Naive B cell (primary cell): Measurements from ENCODE around the gene RAB27A. TPM values are rescaled to one million over a fixed set of nuclear protein-coding genes. Genes with fewer than 3 reads are reported as not detected.
"Not testable (repeated sequence)": the region's sequence is repeated elsewhere in the genome, so short reads cannot be mapped to it uniquely, and the experiment has no call there.

Experiments used
- ATAC-seq, 2 donors: fragments of 150-1000 bp; cut with Tn5 transposase; 2 replicates each; pipeline ENCODE4 v1.10.0; 2021; ENCODE audit warnings: low read depth in 2 of 2, mild to moderate bottlenecking in 2 of 2, moderate library complexity in 2 of 2
- DNase-seq: peaks from one replicate; pipeline ENCODE4 v3.0.0; 2022
- H3K27ac Mint-ChIP-seq, 6 donors: one replicate each; pipeline ENCODE4 v1.8.0; 2020 to 2022; ENCODE audit warnings: mild to moderate bottlenecking in 6 of 6, mixed read lengths in 6 of 6, moderate library complexity in 5 of 6, inconsistent platforms in 2 of 6
- H3K27me3 Mint-ChIP-seq, 3 donors: one replicate each; pipeline ENCODE4 v1.8.0; 2021 to 2022; ENCODE audit warnings: mixed read lengths in 3 of 3, mild to moderate bottlenecking in 1 of 3
- H3K36me3 Mint-ChIP-seq, 2 donors: one replicate each; pipeline ENCODE4 v1.8.0; 2020 to 2022; ENCODE audit warnings: mixed read lengths in 2 of 2, inconsistent platforms in 1 of 2, mild to moderate bottlenecking in 1 of 2
- H3K4me1 Mint-ChIP-seq, 3 donors: one replicate each; pipeline ENCODE4 v1.8.0; 2020 to 2022; ENCODE audit warnings: mixed read lengths in 3 of 3, inconsistent platforms in 1 of 3, mild to moderate bottlenecking in 1 of 3, moderate library complexity in 1 of 3
- H3K4me3 Mint-ChIP-seq, 8 donors: one replicate each; pipeline ENCODE4 v1.8.0; 2020 to 2022; ENCODE audit warnings: mild to moderate bottlenecking in 8 of 8, mixed read lengths in 8 of 8, moderate library complexity in 8 of 8, inconsistent platforms in 2 of 8
- H3K9me3 Mint-ChIP-seq, 7 donors: one replicate each; pipeline ENCODE4 v1.8.0; 2020 to 2022; ENCODE audit warnings: mixed read lengths in 7 of 7, mild to moderate bottlenecking in 5 of 7, inconsistent platforms in 2 of 7, moderate library complexity in 1 of 7
- polyA plus RNA-seq, 6 donors: library from polyadenylated mRNA; unstranded; fragments of 300-500 nt; fragmentation: Illumina TruSeq; gene quantifications; one replicate each; pipeline ENCODE4 v1.2.3, GENCODE V29; 2021; ENCODE audit warnings: low read depth in 6 of 6

The RAB27A gene
- 10 to 100 TPM; 23.5 to 32.7 (median 29.7) TPM for polyA plus RNA-seq

DNA sequence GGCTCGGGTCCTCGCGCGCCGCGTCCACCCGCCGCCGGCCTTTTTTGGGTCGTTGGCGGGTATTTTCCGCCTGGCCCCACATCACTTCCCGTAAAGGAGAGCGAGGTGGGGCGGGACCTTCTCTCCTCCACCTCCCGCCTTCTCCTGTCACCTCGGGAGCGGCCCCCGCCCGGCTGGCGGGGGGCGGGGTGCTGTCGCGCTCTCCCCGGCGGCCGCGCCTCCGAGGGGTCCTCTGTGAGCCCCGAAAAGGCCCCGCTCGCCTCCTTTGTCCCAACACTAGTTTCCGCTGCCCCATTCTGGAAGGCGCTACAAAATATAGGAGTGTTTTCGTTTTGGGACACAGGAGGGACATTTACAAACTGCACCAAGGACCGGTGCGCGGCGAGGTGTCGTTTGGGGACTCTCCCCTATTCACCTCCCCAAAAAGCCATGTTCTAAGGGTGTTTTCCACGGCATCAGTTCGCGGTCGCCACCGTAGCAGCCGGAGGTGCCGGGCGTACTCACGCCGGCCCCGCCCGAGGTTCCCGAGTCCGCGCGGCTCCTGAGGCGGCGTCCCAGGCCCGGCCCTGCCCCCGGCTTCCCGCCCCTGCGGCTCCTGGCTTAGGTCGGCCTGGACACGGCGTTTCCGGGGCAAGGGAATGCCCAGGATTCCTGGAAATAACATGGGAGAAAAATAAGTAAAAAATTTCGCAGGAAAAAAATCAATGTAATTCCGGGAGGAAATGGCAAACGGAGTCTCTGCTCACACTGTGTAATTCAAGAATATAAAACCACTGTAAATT is at the start of gene RAB27A:
Gene RAB27A (minus strand): TSS at position 68 of the 782 bp plus-strand sequence. CDS start 54,879 bp downstream, outside the sequence.
- Mint-ChIP-seq H3K4me3 (peak within 1 kb of the TSS; percentile 89 to 95 (median 92)), H3K27ac (peak within 1 kb of the TSS; percentile 93 to 97 (median 94)), H3K36me3 (no peaks in the 10 kb centered on the region), H3K4me1 (peaks cover 19 to 50% (median 38%) of the 10 kb centered on the region in 3 donors), H3K9me3 (no peaks in the 10 kb centered on the region), H3K27me3 (no peaks in the 10 kb centered on the region)
- ATAC-seq (peak; percentile 80 to 81), DNase-seq (peak; percentile 63)

DNA sequence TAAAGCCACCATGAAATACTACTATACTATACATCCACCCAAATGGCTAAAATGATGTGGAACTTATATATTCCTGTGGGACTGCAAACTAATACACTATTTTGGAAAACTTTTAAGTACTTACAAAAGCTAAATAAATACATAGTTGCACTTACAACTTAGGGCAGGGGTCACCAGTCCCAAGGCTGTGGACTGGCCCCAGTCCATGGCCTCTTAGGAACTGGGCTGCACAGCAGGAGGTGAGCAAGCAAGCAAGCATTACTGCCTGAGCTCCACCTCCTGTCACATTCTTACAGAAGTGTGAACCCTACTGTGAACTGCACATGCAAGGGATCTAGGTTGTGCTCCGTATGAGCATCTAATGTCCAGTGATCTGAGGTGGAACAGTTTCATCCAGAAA is 47.5 kb upstream of the RAB27A start:
- no peaks in the 10 kb centered on the region for H3K27me3 Mint-ChIP-seq
- H3K4me3 Mint-ChIP-seq = no peak overlapping the region
- no peaks in the 10 kb centered on the region for H3K9me3 Mint-ChIP-seq
- H3K27ac Mint-ChIP-seq = no peak overlapping the region
- H3K4me1 Mint-ChIP-seq = no peaks in the 10 kb centered on the region
- DNase-seq (no peak), ATAC-seq (no peak)
- peaks cover 10 to 24% of the 10 kb centered on the region in 2 donors for H3K36me3 Mint-ChIP-seq

- H3K36me3 Mint-ChIP-seq = peaks cover 23 to 24% of the 10 kb centered on the region in 2 donors
- H3K27me3 Mint-ChIP-seq = no peaks in the 10 kb centered on the region
- DNase-seq (no peak), ATAC-seq (no peak)
- H3K4me1 Mint-ChIP-seq = no peaks in the 10 kb centered on the region
- H3K27ac Mint-ChIP-seq = no peak overlapping the region
- H3K9me3 Mint-ChIP-seq = no peaks in the 10 kb centered on the region
- no peak overlapping the region for H3K4me3 Mint-ChIP-seq
Observed at GRCh38 chr15:55334997-55335396, 45.4 kb upstream of the RAB27A start.

DNA sequence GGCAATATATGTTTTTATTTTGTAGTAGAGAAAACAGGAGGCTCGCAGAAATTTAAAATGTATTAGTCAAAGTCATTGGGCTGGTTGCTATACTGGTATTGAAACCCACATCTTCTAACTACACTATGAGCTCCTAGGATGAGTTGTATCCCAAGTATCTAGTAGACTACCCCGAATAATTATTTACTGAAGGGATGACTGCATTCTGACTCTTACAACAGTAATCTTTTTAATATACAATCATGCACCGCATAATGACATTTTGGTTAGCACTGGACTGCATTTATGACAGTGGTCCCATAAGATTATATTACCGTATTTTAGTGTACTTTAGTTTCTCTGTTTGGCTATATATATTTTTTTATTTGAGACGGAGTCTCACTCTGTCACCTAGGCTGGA is 44.8 kb upstream of the RAB27A start:
- Mint-ChIP-seq H3K4me3 (no peak overlapping the region), H3K27me3 (no peaks in the 10 kb centered on the region), H3K27ac (no peak overlapping the region), H3K36me3 (peaks cover 19 to 25% of the 10 kb centered on the region in 2 donors), H3K4me1 (no peaks in the 10 kb centered on the region), H3K9me3 (no peaks in the 10 kb centered on the region)
- ATAC-seq = no peak
- no peak for DNase-seq

DNA sequence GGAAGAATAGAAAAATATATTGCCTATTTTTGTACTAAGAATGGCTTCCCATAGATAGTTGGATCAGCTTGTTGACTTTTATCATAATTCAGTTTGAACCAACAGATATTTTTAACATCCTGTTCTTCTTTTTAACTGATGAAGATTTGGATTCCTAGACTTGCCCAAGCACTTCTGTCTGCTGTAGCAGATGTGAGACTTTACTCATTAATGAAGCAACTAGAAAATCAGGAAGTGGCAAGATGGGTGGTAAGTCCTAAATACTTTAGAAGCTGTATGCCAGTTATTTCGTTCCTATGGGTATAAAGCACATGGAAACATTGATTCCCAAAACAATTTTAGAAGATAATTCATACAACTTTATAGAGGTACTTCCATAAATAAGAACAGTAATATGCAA is 37.8 kb upstream of the RAB27A start:
- ATAC-seq (no peak), DNase-seq (no peak)
- Mint-ChIP-seq H3K4me3 (no peak overlapping the region), H3K9me3 (no peaks in the 10 kb centered on the region), H3K4me1 (peaks cover 20 to 32% (median 28%) of the 10 kb centered on the region in 3 donors), H3K36me3 (peaks cover 5 to 20% of the 10 kb centered on the region in 2 donors), H3K27ac (no peak overlapping the region), H3K27me3 (no peaks in the 10 kb centered on the region)

- no peaks in the 10 kb centered on the region for H3K9me3 Mint-ChIP-seq
- peak overlapping the region in 2 of 6 donors; percentile 59 to 79 for H3K27ac Mint-ChIP-seq
- H3K36me3 Mint-ChIP-seq = no peaks in the 10 kb centered on the region
- H3K27me3 Mint-ChIP-seq = no peaks in the 10 kb centered on the region
- peaks cover 32 to 63% (median 39%) of the 10 kb centered on the region in 3 donors for H3K4me1 Mint-ChIP-seq
- no peak for DNase-seq
- no peak for ATAC-seq
- H3K4me3 Mint-ChIP-seq = peak overlapping the region in 2 of 8 donors; percentile 47 to 68
Observed at GRCh38 chr15:55322467-55322866, 32.9 kb upstream of the RAB27A start.

- Mint-ChIP-seq H3K36me3 (no peaks in the 10 kb centered on the region), H3K9me3 (no peaks in the 10 kb centered on the region), H3K27ac (peak overlapping the region in 2 of 6 donors; percentile 20 to 78), H3K4me3 (peak overlapping the region in 2 of 8 donors; percentile 66 to 99), H3K27me3 (no peaks in the 10 kb centered on the region), H3K4me1 (peaks cover 40 to 76% (median 42%) of the 10 kb centered on the region in 3 donors)
- ATAC-seq (no peak), DNase-seq (no peak)
Observed at GRCh38 chr15:55320963-55321362, 31.4 kb upstream of the RAB27A start.

DNA sequence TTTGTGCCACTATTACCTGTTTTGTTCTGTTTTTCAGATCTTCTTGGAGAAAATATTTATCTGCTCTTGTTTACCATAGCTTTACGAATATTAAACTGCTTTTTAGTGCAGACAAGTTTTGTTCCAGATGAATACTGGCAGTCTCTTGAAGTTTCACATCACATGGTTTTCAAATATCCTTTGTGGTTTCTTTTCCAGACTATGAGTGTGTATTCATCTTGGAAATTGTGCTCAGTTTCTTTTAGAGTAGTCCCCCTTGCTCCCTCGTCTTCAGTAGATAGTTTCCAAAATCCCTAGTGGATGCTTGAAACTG is 30.6 kb upstream of the RAB27A start:
- Mint-ChIP-seq H3K9me3 (no peaks in the 10 kb centered on the region), H3K27ac (peak overlapping the region in 3 of 6 donors; percentile 60 to 100 (median 80)), H3K4me3 (peak overlapping the region; percentile 66 to 99 (median 88)), H3K36me3 (no peaks in the 10 kb centered on the region), H3K27me3 (no peaks in the 10 kb centered on the region), H3K4me1 (peaks cover 40 to 77% (median 50%) of the 10 kb centered on the region in 3 donors)
- ATAC-seq = no peak
- no peak for DNase-seq

GRCh38 chr15:55319537-55320237 is 30.1 kb upstream of the RAB27A start:
- DNase-seq (no peak), ATAC-seq (no peak)
- no peaks in the 10 kb centered on the region for H3K36me3 Mint-ChIP-seq
- H3K4me3 Mint-ChIP-seq = peak overlapping the region; percentile 98 to 99 (median 99)
- H3K4me1 Mint-ChIP-seq = peaks cover 40 to 78% (median 55%) of the 10 kb centered on the region in 3 donors
- H3K9me3 Mint-ChIP-seq = no peaks in the 10 kb centered on the region
- H3K27ac Mint-ChIP-seq = peak overlapping the region; percentile 100
- no peaks in the 10 kb centered on the region for H3K27me3 Mint-ChIP-seq

- peak; percentile 85 to 87 for ATAC-seq
- Mint-ChIP-seq H3K36me3 (no peaks in the 10 kb centered on the region), H3K27me3 (no peaks in the 10 kb centered on the region), H3K4me1 (peaks cover 43 to 76% (median 53%) of the 10 kb centered on the region in 3 donors), H3K4me3 (peak within 1 kb of the TSS; percentile 98 to 99 (median 99)), H3K9me3 (no peaks in the 10 kb centered on the region), H3K27ac (peak within 1 kb of the TSS; percentile 100)
- peak; percentile 91 for DNase-seq
Observed at GRCh38 chr15:55318588-55319494, 29.2 kb upstream of the RAB27A start, which contains the start of the genes PIGB and PIGBOS1. TSS of gene PIGB (plus strand) at chr15:55319222. CDS start at chr15:55319251, 29 bp downstream. TSS of gene PIGBOS1 (minus strand) at chr15:55319123. CDS start at chr15:55317792, 1,331 bp downstream.

GRCh38 chr15:55302801-55303200 is 13.2 kb upstream of the RAB27A start:
- H3K36me3 Mint-ChIP-seq = peaks cover 11 to 22% of the 10 kb centered on the region in 2 donors
- not testable (repeated sequence) for ATAC-seq, H3K27me3 Mint-ChIP-seq, H3K4me1 Mint-ChIP-seq, H3K9me3 Mint-ChIP-seq, DNase-seq, H3K4me3 Mint-ChIP-seq, H3K27ac Mint-ChIP-seq

DNA sequence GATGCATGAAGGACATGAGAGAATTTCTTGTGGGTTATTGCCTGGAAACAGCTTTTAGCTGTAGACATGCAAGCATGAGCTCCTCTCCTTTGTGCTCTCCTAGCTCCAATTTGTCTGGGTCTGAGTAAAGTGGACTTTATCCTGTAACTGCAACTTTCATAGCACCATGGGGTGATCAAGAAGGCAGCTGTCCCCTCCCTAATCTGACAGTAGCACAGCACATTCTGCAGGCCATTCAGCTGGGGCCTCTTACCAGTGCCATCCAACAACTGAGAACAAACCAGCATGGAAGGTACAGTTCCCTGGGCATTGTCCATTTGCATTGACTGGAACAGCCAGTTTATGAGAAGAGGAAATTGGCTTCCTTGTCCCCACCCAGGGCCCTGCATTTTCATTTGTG is 7.7 kb upstream of the RAB27A start:
- Mint-ChIP-seq H3K27ac (no peak overlapping the region), H3K4me3 (no peak overlapping the region), H3K27me3 (no peaks in the 10 kb centered on the region), H3K36me3 (no peaks in the 10 kb centered on the region), H3K9me3 (no peaks in the 10 kb centered on the region), H3K4me1 (no peaks in the 10 kb centered on the region)
- DNase-seq (no peak), ATAC-seq (no peak)

- Mint-ChIP-seq H3K4me1 (peaks cover 19 to 43% (median 33%) of the 10 kb centered on the region in 3 donors), H3K27me3 (no peaks in the 10 kb centered on the region), H3K36me3 (no peaks in the 10 kb centered on the region), H3K9me3 (no peaks in the 10 kb centered on the region), H3K4me3 (peak overlapping the region; percentile 89 to 95 (median 92)), H3K27ac (peak overlapping the region; percentile 93 to 97 (median 94))
- peak; percentile 79 to 82 for ATAC-seq
- DNase-seq = peak; percentile 78
Observed at GRCh38 chr15:55290528-55291057, 980 bp upstream of the RAB27A start.
